ENCODE data around the gene CBLB. TPM values are rescaled to one million over a fixed set of nuclear protein-coding genes. Genes with fewer than 3 reads are reported as not detected.

CBLB gene
- total RNA-seq, 6 experiments from 2014 or later = 17.6 to 22.6 (median 20.6) TPM

- H3K27me3 Mint-ChIP-seq (ENCODE audit: insufficient read depth) = no peaks in the 10 kb centered on the region
- H3K4me1 Mint-ChIP-seq (ENCODE audit: low read depth) = peaks cover 12% of the 10 kb centered on the region
- H3K9me3 Mint-ChIP-seq = no peaks in the 10 kb centered on the region
- no peak overlapping the region for H3K27ac Mint-ChIP-seq
- H3K4me3 Mint-ChIP-seq = no peak overlapping the region
- no peak for DNase-seq
- TF ChIP-seq CTCF (IDR thresholded peaks at IDR 0.05) = no peak
- H3K36me3 Mint-ChIP-seq (ENCODE audit: low read depth) = no peaks in the 10 kb centered on the region; the same call in 1 of the 2 replicates
These were observed 229.7 kb downstream of the CBLB start for GRCh38 chr3:105639131-105639530.

- TF ChIP-seq CTCF (IDR thresholded peaks at IDR 0.05) = no peak
- H3K4me3 Mint-ChIP-seq = no peak overlapping the region
- peaks cover 11% of the 10 kb centered on the region for H3K4me1 Mint-ChIP-seq (ENCODE audit: low read depth)
- no peaks in the 10 kb centered on the region for H3K9me3 Mint-ChIP-seq
- no peak overlapping the region for H3K27ac Mint-ChIP-seq
- H3K27me3 Mint-ChIP-seq (ENCODE audit: insufficient read depth) = no peaks in the 10 kb centered on the region
- no peak for DNase-seq
- no peaks in the 10 kb centered on the region for H3K36me3 Mint-ChIP-seq (ENCODE audit: low read depth)
These were observed 234.1 kb downstream of the CBLB start for GRCh38 chr3:105634708-105635107.

- Mint-ChIP-seq H3K27me3 (ENCODE audit: insufficient read depth) (no peaks in the 10 kb centered on the region), H3K4me1 (ENCODE audit: low read depth) (peaks cover 19% of the 10 kb centered on the region), H3K27ac (no peak overlapping the region), H3K36me3 (ENCODE audit: low read depth) (no peaks in the 10 kb centered on the region), H3K9me3 (no peaks in the 10 kb centered on the region), H3K4me3 (no peak overlapping the region)
- DNase-seq = no peak
- no peak for TF ChIP-seq CTCF (IDR thresholded peaks at IDR 0.05)
These were observed 239.1 kb downstream of the CBLB start for GRCh38 chr3:105629718-105630117.

- no peak for TF ChIP-seq CTCF (IDR thresholded peaks at IDR 0.05)
- H3K9me3 Mint-ChIP-seq = no peaks in the 10 kb centered on the region
- no peaks in the 10 kb centered on the region for H3K27me3 Mint-ChIP-seq (ENCODE audit: insufficient read depth)
- H3K4me1 Mint-ChIP-seq (ENCODE audit: low read depth) = peaks cover 19% of the 10 kb centered on the region
- H3K27ac Mint-ChIP-seq = no peak overlapping the region
- no peak for DNase-seq
- H3K4me3 Mint-ChIP-seq = no peak overlapping the region
- no peaks in the 10 kb centered on the region for H3K36me3 Mint-ChIP-seq (ENCODE audit: low read depth)
These were observed 242.1 kb downstream of the CBLB start for GRCh38 chr3:105626739-105627138.

GRCh38 chr3:105622169-105622568 is 246.6 kb downstream of the CBLB start:
- no peak overlapping the region for H3K4me3 Mint-ChIP-seq
- H3K36me3 Mint-ChIP-seq (ENCODE audit: low read depth) = no peaks in the 10 kb centered on the region
- no peak for DNase-seq
- H3K4me1 Mint-ChIP-seq (ENCODE audit: low read depth) = no peaks in the 10 kb centered on the region
- no peaks in the 10 kb centered on the region for H3K27me3 Mint-ChIP-seq (ENCODE audit: insufficient read depth)
- H3K27ac Mint-ChIP-seq = no peak overlapping the region
- TF ChIP-seq CTCF (IDR thresholded peaks at IDR 0.05) = no peak
- H3K9me3 Mint-ChIP-seq = no peaks in the 10 kb centered on the region

- Mint-ChIP-seq H3K36me3 (ENCODE audit: low read depth) (no peaks in the 10 kb centered on the region), H3K4me1 (ENCODE audit: low read depth) (peaks cover 8% of the 10 kb centered on the region; the same call in 1 of the 2 replicates), H3K27me3 (ENCODE audit: insufficient read depth) (no peaks in the 10 kb centered on the region), H3K9me3 (no peaks in the 10 kb centered on the region), H3K27ac (no peak overlapping the region), H3K4me3 (no peak overlapping the region)
- TF ChIP-seq CTCF (IDR thresholded peaks at IDR 0.05) = no peak
- DNase-seq = no peak
These were observed 248.6 kb downstream of the CBLB start for GRCh38 chr3:105620236-105620635.
